SK-N-MC (cell line): ENCODE data around the gene C22orf39.

Experiments used
- EZH2 ChIP-seq: fragments of 200-600 bp; sonication (generic); IDR thresholded peaks from one replicate; pipeline ENCODE4 v1.6.1; 2017; ENCODE audit warnings: antibody characterized with exemption
- POLR2AphosphoS5 ChIP-seq: IDR thresholded peaks from 2 replicates; pipeline ENCODE4 v1.6.1; 2012; ENCODE audit warnings: mild to moderate bottlenecking, low read depth, low read length, borderline replicate concordance

DNA sequence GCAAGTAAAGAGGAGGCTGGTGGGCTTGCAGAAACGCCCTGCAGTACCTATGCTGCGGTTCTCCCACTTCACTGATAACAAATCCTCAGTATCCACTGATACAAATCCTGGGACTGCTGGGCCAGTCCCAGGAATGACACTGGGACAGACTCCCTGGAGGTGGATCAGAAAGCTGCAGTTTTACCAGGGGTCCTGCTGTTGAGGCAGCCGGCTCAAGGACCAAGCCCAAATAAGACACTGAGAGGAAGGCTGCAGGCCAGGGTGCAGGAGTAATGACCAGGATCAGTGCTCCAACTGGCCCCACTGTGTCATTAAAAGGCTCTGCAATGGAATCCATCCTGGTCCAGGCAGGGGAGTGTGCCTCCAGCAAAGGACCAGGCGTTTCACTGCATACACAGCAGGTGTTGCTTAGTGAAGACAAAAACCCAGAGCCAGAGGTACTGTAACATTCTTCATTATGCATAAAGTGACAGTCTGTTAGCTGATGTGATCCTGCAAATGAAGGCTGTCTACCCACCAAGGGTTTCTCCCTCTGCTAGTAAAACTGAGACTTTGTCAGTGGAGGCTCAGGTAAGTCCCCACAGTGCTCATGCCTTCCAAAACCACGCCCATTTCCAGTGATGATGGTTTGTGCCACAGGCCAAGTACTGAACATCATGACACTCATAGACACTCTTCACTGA is 1.4 kb upstream of the C22orf39 start:
- TF ChIP-seq EZH2 (no peak), POLR2AphosphoS5 (no peak)
